SIG-M5 treated with dmso at 0.1 percent for 504 hours (cell line): Measurements from ENCODE around the gene LOX.
"Not testable (repeated sequence)": the region's sequence is repeated elsewhere in the genome, so short reads cannot be mapped to it uniquely, and the experiment has no call there.

Source experiments
- DNase-seq: peaks from one replicate; lab custom pipeline; 2025; ENCODE audit not compliant: unreplicated experiment; lab: John Stamatoyannopoulos, UW

Gene LOX

DNA sequence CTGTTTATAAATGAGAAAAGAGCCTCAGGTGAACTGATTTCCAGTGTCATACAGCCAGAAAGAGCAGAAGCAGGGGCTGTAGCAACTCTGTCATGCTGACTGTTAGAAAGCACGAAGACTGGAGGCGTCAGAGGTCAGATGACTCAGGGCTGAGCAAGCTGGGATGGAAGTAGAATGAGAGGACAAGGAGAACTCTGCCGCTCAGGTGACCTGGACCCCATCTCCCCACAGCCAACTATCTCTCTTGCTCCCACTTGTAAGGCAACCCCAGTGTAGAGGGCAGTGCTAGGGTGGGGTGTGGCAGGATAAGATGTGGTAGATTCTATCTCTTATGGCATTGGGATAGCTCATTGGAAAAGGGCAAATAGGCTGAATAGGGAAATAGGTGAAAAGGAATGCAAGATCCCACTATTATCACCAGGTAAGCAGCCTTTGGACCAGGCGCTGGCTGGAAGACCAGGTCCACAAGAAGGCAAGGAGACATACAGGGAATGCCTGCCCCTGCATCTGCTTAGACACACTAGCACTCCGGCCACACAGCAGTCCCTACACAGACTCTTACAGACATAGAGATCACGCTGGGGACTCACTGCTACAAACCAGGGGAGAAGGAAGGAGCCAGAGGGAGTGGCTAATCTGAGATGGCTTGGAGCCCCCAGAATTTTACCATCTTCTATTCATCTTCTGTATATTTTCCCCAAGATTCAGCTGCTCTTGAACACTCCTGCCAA is 21.2 kb upstream of the LOX start:
- no peak for DNase-seq

GRCh38 chr5:122097391-122097790 is 19.3 kb upstream of the LOX start:
- no peak for DNase-seq

- DNase-seq, result no peak
Observed at GRCh38 chr5:122095158-122095557, 17.1 kb upstream of the LOX start.

DNA sequence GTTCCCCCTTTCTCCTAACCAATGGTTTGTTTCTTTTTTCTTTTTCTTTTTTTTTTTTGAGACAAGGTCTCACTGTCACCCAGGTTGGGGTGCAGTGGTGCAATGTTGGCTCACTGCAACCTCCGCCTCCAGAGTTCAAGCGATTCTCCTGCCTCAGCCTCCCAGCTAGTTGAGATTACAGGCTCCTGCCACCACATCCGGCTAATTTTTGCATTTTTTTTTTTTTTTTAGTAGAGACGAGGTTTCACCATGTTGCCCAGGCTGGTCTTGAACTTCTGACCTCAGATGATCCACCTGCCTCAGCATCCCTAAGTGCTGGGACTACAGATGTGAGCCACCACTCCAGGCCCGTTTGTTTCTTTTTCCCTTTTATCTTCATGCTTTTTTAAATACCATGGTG is 16.2 kb upstream of the LOX start:
- DNase-seq, result not testable (repeated sequence)

- DNase-seq, result no peak
Observed at GRCh38 chr5:122093415-122094180, 15.5 kb upstream of the LOX start.

DNA sequence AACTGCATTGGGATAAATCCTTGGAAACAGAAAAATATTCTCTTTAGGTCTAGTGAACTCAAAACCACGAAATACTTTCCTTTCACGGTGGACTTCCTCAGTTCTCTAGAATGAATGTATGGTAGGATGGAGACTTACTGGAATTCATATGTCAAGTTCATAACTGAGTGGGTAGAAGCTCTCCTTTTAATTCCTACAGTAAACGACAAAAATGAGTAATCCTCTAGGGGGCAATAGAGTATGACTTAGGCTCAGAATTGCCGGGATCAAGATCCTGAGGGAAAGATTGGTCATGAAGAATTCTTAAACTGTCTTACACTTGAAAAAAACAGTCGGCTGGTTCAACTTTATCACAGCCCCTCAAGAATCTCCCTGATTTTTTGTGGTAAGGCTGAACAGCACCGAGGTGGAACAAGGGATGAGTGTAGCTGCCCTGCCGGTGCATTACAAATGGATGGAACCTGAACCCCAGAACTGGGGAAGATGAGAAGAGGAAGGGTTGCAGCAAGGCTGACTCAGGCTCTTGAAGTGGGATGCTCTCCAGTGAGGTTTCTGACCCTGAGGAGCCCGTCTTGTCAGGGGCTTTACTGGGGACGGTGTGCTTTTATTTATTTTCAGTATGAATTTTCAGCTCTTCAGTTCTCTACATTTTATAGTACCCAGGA is 14.0 kb upstream of the LOX start:
- DNase-seq, result no peak

DNA sequence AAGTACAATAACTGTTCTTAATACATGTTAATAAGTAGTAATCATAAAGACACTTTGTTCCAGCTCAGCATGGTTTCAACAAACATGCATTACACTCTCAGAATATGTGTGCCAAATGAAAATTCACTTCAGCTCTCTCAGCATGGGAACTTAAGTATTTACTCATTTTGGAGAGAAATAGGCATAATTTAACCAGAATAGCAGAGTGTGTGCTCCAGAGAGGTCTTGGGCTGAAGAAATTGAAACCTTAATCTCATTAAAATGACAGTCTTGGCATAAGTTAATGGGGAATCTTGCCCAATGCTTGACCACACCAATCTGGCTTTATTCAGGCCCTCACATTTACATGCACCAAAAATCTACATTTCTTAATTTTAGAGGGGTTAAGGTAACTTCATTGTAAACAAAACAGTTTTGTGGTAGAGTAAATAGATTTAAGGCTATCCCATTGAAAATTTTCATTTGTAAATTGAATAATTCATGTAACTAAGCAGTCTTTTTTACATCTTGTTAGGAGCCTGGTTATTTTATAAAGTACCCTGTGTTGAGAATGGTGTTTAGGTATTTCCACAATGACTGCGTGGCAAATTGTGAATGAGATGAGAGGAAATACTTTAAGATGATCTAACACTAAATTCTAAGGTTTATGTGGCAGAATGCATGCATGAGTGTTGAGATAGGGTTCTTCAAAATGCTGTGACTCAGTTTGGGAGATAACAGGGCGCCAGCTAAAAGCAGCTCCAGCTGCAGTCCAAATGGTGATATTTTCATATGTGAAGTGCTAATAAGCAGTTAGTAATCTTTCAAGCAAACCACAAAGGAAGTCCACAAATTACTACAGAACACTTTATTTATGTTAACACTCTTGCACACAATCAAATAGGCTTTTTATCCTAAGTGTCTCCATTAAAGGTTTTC is 11.3 kb upstream of the LOX start:
- DNase-seq, result no peak

DNA sequence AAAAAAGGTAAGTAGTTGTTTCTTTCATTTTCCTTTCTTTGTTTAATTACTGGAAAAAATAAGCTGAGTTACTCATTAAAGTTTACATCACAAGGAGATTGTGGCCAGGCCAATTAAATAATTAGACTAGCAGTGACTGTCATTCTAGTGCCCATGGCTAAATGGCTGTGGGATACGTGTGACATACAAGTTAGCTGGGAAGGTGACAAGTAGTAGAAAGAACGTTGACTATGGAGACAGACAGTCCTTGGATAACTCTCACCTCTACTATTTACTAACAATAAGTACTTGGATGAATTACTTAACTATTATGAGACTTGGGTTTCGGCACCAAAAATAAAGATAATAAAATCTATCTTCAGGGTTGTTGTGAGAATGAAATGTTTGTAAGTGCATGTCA is 7.0 kb upstream of the LOX start:
- no peak for DNase-seq

- DNase-seq, result no peak
Observed at GRCh38 chr5:122083535-122083934, 5.5 kb upstream of the LOX start.

GRCh38 chr5:122081541-122081940 is 3.5 kb upstream of the LOX start:
- no peak for DNase-seq

GRCh38 chr5:122077366-122078115 is 518 bp downstream of the LOX start:
- no peak for DNase-seq

DNA sequence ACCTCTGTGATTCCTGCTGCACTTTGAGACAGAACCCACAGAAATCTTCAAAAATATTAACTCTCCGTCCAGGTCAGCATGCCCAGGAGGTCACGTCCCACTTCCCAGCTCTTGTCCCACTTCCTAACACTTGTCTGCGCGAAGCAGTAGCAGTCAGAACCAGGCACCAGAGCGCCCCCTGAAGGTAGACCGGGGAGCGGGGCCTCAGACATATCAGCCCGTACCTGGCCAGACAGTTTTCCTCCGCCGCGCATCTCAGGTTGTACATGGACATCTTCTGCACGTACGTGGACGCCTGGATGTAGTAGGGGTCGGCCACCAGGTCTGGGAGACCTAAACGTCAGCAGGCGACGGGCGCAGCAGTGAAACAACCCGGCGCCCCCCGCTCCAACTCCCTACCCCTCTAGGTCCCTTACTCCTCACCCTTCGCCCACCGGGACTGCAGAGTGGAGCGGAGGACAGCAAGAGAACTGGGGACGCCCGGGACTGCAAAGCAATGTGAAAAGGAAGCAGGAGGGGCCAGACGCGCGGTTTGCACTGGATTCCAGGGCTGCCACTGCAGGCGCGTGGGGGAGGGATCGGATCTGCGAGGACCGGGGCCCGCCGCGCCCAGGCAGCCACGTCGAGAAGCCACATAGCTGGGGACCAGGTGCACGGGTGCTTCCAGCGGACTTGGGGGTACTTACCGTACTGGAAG is 1.2 kb downstream of the LOX start:
- peak; percentile 34 for DNase-seq

GRCh38 chr5:122076050-122076461 is 2.0 kb downstream of the LOX start:
- no peak for DNase-seq

GRCh38 chr5:122073864-122074263 is 4.2 kb downstream of the LOX start:
- DNase-seq, result no peak

DNA sequence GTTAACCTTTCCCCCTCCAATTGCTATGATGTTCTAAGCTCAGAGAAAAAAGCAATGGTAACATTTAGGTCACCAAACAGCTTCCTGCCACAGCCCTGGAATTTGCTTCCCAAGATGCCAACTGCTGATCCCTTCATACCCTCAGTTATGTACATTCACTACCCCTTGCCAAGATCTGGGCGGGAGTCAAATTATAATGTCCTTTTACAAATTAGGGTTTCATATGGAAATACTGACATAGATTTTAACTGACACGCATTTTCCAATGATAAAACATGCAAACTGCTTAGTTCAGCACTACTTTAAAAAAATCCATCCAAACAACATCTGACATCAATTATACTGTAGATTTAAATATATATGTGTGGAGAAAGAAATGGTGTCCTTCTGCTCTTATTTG is 5.0 kb downstream of the LOX start:
- DNase-seq, result no peak

DNA sequence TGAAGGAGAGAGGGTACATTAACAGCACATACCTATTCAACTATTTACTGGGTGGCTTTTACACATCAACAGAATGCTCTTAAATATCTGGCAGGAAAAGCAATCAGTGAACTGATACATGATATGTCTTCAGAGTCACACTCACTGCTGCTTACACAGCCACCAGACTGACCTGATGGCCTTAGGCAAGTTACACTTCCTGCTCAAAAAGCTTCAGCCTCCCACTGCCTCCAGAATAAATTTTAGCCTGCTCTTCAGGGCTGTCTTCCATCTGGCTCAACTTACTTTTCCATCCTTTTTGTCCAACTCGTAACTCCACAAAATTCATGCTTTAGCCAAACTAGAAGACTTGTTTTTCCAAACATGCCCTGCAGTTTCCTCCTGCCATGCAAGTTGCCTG is 10.7 kb downstream of the LOX start:
- no peak for DNase-seq

- no peak for DNase-seq
Observed at GRCh38 chr5:122064992-122065391, 13.1 kb downstream of the LOX start.

DNA sequence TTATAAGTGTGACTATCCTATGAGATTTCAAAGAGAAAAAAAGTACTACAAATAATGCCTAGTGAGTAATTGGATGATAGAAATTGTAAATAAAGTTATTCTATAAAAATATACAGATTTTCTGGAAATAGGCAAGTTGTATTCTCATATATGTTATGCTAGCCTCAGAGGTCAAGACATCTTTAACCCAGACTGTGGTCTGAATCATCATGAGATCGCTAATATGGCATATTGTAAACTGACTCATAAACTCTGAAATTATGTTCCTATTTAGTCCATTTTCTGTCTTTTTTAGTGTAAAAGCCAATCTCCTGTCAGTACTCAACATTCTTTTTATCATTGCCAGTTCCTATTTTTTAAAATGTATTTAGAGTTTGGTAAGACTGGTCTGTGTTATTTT is 14.2 kb downstream of the LOX start:
- DNase-seq, result no peak

GRCh38 chr5:122062205-122062604 is 15.9 kb downstream of the LOX start:
- no peak for DNase-seq

DNA sequence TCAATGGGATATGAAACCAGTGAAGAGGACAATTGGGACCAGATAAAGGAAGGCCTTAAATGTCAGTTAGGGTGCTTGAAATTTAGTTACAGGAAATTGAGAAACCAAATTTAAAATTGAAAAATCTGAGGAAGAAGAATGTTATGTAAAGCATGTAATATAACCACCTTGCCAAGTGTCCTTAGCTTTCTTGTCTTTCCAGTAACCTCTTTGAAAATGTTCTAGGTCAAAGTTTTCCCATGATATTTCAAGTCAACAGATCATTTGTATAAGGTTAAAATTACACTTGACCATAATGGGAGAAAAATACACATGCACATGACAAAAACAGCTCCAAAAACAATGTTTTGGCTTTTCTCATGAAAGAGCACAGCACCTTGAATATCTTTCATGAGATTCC is 21.1 kb downstream of the LOX start:
- DNase-seq, result no peak
